D341Med (cell line): ENCODE measurements around the gene FAM114A1.
"Not testable (repeated sequence)": the region's sequence is repeated elsewhere in the genome, so short reads cannot be mapped to it uniquely, and the experiment has no call there.

Experiments used
- DNase-seq: peaks from one replicate; pipeline ENCODE4 v3.0.0; 2012; ENCODE audit warnings: low spot score

Gene FAM114A1

DNA sequence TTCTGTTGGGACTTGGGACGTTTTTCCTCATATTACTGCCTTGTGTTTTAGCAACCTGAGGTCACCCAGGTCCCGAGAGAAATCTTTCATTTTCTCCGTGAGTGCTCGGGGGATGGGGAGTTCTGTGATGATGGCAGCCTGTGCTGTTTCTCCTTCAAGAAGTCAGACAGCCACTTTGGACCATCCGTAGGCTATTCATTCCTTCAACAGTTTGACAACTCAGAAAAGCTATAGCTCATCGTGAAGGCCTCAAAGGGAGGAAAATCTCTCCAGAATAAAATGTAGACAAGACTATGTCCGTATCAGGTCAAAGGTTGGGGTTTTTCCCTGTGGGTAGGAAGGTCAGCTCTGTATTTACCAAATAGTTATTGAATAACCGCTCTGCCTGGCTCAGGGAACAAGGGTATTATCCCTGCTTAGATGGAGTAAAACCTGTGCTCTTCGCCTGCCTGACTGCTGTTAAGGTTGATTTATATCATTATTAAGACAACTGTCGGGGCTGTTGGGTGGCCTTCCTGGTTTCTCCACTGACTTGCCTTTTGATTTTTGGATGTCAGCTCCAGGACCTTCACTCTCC lies 36.6 kb downstream of the FAM114A1 start:
- DNase-seq: no peak

DNA sequence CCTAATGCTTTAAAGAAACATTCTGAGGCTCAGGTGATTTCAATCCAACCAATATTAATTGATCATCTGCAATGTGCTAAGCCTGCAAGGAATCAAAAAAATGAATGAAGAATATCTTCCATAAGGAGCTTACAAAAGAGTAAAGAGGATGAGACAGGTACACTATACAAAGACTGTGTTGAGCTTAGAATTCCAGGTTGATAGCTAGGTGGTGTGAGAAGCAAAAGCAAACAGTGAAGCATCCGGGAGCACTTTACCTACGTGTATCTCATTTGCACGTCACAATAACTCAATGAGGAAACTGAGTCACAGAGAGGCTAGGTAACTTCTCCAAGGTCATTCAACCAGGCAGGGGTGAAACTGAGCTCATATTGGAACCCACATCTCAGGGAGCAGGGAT lies 37.1 kb downstream of the FAM114A1 start:
- DNase-seq: no peak

DNA sequence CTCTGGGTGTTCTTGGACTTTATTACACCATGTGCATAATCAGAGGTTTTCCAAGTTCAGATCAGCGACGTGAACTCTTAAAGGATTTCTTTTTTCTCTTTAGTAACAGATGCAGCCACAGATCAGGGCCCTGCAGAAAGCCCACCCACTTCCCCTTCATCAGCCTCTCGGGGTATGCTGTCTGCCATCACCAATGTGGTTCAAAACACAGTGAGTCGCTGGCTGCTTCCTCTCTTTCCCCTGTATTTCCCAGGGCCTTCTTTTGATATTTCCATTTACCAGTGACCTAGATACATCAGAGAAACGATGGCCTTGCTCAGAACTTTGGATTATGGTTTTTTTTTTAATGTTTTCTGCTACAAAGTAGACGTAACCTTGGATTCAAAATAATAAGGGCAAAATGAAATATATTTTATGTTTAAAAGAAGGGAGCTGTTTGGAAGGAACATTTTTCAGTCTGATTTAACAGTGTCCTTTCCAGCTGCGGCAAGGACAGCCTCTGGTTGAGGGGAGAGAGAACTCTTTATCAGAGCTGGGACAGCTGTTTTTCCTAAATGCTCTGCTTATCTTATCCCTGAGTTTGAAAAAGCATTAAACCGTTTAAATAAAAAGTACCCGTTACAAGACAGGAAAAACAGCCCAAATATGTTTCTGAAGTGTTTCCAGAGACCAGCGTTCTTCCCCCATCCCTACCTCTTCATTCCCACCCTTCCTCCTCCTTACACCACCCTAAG lies 38.2 kb downstream of the FAM114A1 start:
- DNase-seq: no peak

- DNase-seq: no peak
These were observed 40.2 kb downstream of the FAM114A1 start for GRCh38 chr4:38907696-38908270.

GRCh38 chr4:38909015-38909414 lies 41.4 kb downstream of the FAM114A1 start:
- no peak for DNase-seq

DNA sequence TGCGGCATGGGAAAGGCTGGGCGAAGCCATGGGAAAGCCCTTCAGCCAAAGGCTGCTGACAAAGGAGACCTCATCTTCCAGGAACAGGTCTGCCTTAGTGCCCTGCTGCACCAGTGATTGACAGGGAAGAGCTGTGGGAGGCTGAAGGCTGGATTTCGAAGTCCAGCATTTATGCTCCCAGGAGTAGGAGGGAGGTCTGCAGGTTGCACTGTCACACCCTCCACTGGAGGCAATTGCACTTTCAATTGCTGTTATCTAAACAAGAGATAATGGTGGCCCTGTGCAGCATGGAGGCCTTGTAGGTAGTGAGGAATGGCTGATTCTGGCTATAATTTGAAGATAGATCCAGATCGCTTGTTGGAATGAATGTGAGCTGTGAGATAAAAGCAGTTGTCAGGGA lies 43.7 kb downstream of the FAM114A1 start:
- no peak for DNase-seq

- no peak for DNase-seq
These were observed 47.2 kb downstream of the FAM114A1 start for GRCh38 chr4:38914854-38915253.

- DNase-seq: not testable (repeated sequence)
These were observed 48.7 kb downstream of the FAM114A1 start for GRCh38 chr4:38916267-38916666.

DNA sequence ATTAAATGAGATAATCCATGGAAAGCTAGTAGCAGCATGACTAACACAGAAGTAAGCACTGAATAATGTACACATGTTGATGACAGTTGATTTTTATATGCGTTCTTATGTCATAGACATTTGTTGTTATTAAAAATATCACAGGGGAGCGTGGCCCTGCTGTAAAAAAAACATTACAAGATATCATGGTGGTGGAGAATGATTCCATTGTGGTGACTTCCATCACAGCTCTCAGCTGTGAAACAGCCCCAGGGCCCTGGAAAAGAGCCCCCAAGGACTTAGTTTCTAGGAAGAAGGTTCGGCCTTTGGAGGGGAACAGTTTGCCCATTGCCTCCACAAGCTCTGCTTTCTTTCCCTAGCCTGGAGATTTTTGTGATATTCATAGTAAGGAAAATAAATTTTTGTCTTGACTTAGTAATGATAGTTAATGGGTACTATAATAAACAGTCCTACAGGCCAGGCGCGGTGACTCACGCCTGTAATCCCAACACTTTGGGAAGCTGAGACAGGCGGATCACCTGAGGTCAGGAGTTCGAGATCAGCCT lies 49.9 kb downstream of the FAM114A1 start:
- DNase-seq: no peak

- no peak for DNase-seq
These were observed 51.9 kb downstream of the FAM114A1 start for GRCh38 chr4:38919494-38919893.

DNA sequence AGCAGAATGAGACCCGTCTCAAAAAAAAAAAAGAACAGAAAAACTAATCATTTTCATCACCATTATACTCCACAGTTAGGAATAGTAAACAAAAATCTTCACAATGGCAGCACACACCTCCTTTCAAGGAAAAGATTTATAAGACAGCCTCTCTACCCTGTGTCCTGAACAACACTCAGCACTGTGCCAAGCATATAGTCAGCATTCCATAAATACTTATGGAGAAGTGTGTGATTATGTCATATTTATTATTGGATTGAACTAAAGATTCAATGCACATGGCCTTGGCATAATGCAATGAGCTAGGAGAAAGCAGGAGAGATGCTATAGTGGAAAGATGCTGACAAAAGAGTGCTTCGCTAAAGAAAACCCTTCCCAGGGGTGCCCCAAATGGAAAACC lies 52.6 kb downstream of the FAM114A1 start:
- no peak for DNase-seq

DNA sequence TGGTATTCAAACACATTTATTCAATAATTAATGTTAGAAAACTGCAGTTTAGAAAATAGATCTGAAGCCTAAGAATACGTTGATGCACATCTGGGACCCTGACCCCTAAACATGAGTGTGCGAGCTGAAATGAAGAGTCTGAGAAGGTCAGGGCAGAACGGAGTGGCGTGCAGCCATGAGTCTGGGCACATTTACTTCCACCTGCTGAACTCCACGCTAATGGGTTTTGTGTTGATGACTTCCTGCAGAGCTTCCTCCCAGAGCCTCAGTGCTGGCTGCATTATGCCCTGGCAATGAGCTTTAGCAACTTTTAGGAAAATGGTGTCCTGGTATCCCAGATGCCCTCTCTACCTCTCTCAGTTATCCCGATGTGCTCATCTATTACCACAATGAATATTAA lies 53.1 kb downstream of the FAM114A1 start:
- DNase-seq: no peak

- no peak for DNase-seq
These were observed 53.5 kb downstream of the FAM114A1 start for GRCh38 chr4:38921151-38921550.

DNA sequence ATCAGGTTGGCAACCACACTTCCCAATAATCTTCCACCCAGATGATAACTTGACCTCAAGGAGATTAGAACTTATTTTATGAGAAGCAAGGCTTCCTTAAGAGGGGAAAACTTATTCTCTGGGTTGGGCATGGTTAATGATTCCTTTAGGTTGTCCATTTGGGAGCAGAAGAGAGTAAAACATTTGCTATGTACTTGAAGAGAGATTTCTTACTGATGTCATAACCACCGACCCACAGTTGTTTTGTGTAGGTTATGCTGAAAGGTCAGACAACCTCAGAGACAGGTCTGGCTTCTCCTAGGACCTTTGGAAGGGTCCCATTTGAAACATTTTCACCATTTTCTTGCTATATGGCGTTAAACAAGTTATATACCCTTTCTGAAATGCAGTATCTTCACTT lies 56.1 kb downstream of the FAM114A1 start:
- DNase-seq: no peak

DNA sequence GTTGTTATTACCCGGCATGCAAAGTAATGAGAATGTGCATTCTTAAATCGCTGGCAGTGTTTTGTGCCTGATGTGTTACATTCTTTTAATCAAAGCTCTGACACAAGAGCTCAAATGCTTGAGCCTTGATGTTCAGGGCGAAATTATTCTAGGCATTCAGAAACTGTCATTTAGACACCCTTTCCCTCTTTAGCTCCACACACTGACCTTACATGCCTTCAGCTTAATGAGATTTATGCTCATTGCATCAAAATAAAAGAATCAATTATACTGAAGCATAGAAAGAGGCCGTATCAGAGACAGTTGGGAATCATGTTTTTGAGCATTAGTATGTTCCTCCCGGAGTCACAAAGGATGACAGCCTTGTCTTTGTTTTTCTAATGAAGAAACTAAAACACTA lies 56.7 kb downstream of the FAM114A1 start:
- DNase-seq: no peak

DNA sequence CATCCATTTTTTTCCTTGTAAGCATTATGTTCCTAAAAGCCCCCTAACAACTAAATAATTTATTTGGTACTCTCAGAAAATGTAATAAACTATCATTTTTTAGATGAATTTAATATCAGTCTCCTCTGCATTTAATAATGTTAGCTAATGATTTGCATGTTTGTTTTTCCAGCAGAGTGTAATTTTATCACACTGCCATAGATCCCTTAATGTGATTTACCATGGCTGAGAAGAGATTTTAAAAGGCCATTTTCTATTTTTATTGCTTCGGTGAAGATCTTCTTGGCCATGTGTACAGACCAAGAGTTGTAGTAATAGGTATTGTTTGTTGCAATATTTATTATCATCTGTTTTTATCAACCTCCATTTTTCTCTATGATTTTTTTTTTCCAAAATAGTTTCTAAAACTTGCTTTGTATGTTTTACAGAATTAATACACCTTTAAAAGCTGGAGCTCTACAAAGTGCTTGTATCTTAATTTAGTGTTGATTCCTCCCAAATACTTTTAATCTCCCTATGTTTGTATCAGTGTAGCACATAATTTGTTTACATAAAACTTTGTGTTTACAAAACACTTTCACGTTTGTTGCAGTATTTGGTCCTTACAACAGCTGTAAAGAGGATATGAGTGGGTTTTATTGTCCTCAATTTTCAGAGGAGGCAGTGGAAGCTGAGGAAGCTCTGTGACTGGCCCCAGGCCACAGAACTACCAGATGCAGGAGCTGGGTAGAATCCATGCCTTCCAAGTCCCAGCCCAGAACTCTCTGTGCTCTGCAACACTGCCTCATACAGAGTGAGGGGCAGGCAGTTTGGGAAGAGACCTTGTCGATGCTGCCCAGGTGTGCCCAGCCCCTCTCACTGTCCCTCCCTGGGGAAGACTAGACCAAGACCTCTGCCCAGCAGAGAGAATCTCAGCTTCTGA lies 58.1 kb downstream of the FAM114A1 start:
- DNase-seq: no peak

DNA sequence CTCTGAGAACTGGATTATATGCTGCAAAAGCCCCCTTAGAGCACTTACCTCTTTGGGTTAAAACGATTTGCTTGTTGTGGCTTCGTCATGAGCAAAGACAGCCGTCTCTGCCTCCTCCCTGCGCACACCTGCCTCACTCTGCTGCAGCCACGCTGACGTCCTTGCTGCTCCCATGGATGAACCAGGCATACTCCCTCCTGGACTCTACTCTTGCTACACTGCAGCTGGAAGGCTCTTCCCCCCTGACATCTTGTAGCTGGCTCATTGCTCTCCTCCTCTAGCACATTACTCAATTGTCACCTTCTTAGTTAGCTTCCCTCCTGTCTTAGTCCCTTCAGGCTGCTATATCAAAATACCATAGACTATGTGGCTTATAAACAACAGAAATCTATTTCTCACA lies 59.3 kb downstream of the FAM114A1 start:
- no peak for DNase-seq

DNA sequence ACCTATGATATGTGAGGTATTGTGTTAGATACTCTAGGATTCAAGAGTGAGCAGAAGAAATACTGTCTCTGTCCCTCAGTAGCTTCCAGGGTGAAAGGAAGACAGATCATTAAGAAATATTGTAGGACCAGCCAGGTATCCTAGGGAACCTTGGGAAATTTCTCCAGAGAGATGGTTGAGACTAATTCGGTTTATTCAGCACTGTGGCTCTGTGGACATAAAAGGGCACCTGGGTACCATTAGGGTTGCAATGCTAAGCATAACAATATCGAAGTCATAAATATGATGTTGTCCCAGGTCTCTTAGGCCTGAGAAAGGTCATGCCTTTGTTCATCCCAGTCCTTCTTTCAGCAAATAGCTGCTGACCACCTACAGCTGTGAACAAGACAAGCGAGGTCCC lies 61.0 kb downstream of the FAM114A1 start:
- DNase-seq: no peak

DNA sequence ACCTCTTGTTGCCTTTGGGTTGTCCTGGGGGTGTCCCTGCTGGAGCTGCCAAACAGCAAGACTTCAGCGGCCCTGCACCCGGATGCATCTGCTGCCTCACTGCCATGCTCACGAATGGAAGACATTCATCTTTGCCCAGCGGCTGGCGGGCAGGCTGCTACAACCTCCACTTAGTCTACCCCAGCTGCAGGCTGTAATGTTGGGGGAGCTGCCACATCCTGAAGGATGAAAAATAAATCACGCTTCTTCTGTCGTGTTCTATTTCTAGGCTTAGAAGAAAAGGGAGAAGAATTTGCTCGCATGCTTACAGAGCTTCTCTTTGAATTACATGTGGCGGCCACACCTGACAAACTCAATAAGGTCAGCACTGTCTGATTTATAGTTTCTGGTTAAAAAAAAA lies 61.4 kb downstream of the FAM114A1 start:
- DNase-seq: no peak

DNA sequence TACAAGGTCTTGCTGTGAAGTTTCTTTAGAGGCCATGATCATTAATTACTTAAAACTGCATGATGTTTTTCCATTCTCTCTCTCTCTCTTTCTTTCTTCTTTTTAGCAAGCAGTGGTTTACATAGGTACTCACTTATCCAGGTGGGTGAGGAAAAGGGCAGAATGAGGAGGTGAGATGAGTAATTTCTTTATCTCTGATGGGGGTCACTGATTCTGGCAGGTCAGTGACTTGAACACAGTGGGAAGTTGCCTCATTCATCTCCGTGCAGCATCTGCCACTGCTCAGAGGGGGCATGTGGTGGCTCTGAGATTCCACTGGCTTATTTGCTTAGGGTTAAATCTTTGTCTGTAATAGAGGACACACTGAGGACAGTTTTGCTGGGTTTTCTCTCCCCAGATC lies 62.6 kb downstream of the FAM114A1 start:
- no peak for DNase-seq

DNA sequence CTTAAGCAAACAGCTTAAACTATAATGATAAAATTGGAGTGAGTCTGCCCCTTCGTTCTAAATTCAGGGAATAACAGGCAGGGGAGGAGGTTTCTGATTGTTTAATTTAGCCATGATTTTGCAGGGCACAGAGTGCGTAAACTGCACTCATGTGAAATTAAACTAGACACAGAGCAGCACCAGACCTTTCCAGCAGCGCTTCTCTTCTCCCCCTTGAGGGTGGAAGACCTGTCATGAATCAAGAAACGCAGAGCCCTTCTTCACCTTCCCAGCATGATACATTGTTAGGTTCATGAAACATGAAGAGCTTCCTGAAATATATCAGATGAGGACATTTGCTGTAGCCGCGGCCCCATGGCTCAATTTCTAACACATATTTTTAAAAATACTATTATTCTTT lies 63.1 kb downstream of the FAM114A1 start:
- no peak for DNase-seq

DNA sequence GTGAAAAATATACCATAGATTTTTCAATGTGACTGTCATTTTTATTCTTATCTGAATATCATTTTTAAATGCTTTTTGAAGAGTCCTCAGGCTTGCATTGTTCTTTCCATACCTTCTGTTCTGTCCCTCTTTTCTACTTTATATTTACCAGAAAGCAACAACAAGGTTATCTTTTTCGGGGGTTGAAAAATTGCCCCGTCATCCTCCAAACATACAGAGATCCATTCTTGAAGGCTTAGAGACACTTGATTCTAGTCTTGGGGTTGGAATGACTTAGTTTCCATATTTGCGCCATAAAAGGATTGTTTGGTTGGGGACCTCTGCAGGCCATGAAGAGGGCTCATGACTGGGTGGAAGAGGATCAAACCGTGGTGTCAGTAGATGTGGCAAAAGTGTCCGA lies 63.5 kb downstream of the FAM114A1 start:
- DNase-seq: no peak
